ENCODE results near the gene PDRG1.

- TF ChIP-seq CTCF (IDR thresholded peaks at IDR 0.05) = no peak
- TF ChIP-seq EZH2 (IDR thresholded peaks at IDR 0.05; ENCODE audit: borderline replicate concordance, insufficient read depth, low read depth, low read length, poor library complexity, severe bottlenecking) = no peak
Measured at GRCh38 chr20:31930779-31931178, 21.1 kb downstream of the PDRG1 start.
